GM03348 (cell line): Measurements from ENCODE around the gene PDE8B.
"Not testable (repeated sequence)": the region's sequence is repeated elsewhere in the genome, so short reads cannot be mapped to it uniquely, and the experiment has no call there.

Experiments
- DNase-seq: peaks from one replicate; pipeline ENCODE4 v3.0.0; 2012; ENCODE audit warnings: low spot score

The PDE8B gene

DNA sequence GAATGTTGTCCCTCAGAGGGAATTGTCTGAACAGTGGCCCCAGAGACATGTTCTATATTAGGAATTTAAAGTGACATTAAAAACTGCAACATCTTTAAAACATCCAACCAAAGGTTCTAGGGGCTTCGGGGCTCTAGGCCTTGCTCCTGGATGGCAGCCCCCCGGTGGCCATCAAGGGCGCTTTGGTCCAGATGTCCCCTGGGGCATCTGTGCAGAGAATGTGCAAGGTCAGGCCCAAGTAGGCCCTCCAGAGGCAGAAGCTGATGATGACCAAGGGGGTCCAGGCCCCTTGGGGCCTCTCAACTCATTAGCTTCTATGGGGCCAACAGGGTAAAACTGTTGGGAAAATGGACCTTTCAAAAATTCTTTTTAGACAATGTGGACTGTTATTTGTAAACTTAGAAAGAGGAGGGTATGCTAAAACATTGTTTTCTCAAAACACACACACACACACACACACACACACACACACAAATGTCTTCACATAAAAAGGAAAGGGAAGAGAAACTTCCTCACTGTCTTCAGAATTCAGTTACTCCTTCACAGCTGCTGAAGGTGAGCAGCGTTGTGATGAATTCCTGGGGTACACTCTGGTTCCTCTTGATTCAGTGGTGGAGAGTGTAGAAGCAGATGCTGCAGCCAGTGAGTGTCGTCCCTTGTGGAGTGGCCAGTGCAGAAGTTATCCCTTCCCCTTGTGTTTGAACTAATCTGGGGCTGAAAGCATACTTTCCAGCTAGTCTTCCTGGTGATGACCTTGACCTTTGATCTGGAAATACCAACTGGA, 156.4 kb downstream of the PDE8B start:
- no peak for DNase-seq

DNA sequence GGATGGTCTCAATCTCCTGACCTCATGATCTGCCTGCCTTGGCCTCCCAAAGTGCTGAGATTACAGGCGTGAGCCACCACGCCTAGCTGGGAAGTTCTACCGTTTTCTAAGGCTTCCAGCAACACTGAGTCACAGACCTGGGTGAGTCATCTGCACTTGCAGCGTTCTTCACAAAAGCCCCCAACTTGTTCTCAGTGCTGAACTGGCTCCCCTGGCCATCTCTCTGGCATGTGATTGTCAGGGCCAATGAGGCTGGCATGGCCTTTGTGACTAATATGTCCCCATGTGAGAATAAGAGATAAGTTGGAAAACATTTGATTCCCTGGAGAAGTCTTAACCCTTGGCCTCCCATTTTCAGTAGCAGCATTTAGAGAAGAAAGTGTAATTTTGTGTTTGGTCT, 157.3 kb downstream of the PDE8B start:
- DNase-seq: no peak

DNA sequence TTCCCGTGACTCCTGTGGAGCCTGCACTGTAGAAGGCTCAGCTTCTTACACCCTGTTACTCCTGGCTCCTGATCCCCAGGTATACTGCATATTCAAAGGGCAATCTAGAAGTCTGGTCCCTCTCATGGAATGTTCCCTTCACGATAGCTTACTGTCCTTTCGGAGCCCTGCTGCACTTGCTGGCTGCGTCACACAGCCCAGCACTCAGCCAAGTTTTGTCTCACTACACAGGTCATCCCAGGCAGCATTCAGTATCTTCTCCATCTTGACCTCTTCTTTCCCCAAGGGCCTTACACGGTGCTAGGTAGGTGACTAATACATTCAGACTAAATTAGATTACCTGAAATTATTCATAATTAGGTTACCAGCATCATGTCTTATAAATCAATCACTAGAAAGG, 157.9 kb downstream of the PDE8B start:
- DNase-seq: no peak

DNA sequence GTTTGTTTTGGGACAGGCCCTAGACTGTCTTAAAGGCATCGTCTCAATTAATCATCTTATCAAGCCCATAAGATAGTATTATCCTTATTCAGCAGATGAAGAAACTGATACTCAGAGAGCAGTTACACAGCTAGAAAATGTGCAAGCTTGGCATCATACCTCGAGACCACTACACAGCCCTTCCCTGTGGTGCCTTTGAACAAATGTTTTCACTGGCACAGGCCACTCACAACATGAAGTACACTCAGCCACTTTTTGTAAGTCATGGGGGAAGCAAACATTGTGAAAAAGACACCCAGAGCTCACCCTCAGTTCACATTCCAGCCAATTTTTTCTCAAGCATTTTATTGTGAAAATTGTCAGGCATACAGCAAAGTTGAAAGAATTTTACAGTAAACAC, 159.1 kb downstream of the PDE8B start:
- DNase-seq: no peak

DNA sequence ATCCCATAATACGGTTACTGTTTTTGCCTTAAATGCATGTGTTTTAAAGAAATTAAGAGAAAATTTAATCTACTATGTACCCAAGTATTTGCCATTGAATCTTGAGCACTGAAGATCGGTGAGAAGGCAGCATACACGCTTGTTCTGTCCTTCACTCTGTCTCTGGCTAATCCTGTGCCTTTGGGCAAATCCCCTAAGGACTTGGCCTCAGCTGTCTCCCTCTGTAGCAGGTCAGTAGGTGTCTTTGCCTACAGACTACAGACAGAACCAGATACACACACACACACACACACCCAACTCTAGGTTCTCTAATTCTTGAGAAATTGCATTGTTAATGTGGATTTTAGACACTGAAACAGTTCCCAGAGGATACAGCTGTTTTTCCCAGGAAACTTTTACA, 164.2 kb downstream of the PDE8B start:
- no peak for DNase-seq

DNA sequence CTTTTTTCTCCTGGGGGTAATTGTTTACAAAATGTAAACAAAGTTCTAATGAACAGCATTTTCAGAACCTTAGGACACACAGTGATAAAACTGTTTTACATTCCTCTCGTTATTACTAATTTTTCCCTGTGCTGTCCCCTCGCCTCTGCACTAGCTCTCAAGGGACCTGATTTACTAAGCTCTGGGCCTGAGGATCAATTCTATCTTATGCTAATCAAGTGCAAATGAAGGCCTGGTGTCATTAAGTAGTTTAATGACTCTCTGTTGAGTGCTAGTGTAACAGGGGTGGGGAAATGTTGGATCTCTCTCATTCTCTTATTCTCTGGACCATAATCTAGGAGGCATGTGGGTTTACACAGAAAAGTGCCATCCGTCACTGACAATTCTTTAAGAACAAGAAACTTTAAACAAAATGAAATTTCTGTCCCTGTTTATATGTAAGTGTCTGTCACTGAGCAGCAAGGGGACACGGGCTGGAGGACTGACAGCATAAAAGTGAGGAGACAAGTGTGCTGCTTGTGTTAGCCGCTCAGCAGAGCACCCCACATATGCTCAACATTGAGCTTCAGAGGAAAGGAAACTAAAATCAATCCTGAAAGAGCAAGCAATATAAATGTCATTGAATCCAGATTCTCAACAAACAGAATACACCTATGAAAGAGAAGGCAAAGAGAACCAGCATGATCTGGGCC, 166.3 kb downstream of the PDE8B start:
- DNase-seq: no peak

DNA sequence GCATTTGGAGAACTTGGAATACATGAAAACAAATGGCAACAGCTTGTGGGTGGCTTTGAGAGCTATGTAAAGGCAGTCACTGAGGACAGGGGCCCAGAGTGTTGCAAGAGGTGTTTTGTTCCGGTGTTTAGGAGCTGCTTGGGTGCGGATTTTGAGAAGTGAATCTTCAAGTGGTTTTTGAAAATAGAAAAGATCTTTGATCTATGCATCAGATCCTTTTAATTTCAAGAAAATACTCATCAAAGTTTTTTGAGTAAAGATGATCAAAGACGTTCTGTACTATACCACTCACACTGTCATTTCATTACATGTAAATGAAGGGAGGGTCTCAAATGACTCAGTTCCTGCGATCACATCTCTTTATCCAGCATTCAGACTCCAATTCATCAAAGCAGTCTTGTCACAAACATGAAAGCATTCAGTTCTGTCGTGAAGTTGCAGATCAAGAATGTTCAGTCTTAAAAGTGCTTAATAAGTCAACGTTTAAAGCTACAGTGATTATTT, 169.1 kb downstream of the PDE8B start:
- DNase-seq: no peak

DNA sequence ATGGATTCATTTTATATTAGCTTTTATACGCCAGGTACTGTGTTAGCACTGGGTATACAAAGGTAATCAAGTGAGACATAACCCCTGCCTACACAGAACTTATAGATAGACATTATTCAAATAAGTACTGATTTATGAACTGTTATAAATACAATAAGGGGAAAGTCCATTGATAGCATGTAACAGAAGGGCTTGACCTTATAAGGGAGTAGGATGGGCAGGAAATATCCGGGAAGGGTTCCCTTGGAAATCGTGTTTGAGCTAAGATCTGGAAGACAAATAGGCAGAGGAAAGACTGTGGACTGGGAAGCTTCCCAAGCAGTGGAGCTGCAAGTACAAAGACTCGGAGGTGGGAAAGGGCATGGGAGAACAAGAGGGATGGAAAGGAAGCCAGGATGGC, 170.2 kb downstream of the PDE8B start:
- no peak for DNase-seq

DNA sequence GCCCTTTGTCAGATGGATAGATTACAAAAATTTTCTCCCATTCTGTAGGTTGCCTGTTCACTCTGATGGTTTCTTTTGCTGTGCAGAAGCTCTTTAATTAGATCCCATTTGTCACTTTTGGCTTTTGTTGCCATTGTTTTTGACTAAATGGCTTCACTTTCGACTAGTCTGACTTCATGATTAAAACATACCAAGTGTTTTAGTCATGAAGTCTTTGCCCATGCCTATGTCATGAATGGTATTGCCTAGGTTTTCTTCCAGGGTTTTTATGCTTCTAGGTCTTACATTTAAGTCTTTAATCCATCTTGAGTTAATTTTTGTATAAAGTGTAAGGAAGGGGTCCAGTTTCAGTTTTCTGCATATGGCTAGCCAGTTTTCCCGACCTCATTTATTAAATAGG, 172.9 kb downstream of the PDE8B start:
- DNase-seq: not testable (repeated sequence)

DNA sequence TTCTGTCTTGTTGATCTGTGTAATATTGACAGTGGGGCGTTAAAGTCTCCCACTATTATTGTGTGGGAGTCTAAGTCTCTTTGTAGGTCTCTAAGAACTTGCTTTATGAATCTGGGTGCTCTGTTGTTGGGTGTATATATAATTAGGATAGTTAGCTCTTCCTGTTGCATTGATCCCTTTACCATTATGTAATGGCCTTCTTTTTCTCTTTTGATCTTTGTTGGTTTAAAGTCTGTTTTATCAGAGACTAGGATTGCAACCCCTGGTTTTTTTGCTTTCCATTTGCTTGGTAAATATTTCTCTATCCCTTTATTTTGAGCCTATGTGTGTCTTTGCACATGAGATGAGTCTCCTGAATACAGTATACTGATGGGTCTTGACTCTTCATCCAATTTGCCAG, 175.9 kb downstream of the PDE8B start:
- DNase-seq: not testable (repeated sequence)

DNA sequence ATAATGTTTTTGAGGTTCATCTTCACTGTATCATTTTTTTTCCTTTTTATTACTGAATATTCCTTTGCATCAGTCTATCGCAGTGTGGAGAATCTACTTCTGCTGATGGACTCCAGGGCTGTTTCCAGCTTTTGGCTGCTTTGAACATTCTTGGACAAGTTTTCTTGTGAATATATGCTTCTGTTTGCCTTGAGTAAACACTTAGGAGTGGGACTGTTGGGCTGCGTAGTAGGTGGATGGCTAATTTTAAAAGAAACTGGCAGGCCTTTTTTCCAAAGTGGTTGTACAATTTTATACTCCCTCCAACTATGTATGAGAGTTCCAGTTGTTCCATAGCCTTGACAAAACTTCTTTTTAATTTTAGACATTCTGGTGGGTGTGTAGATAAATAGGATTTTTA, 179.3 kb downstream of the PDE8B start:
- DNase-seq: no peak

DNA sequence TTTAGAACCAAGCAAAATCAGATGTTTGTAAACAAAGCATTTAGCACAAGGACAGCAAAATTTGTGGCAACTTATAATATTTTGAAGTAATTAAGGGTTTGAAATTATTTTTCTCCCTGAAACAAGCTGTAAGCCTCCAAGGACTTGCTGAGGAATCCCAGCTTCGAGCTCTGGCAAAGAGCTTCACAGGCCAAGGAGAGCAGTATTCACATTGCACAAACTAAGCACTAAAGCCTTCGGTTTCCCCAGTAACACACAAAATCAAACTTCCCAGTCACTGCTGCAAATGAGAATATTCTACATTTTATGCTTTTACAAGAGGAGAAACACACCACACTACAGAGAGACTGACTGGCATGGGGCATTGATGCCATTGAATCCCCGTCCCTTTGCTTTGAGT, 179.7 kb downstream of the PDE8B start:
- no peak for DNase-seq

DNA sequence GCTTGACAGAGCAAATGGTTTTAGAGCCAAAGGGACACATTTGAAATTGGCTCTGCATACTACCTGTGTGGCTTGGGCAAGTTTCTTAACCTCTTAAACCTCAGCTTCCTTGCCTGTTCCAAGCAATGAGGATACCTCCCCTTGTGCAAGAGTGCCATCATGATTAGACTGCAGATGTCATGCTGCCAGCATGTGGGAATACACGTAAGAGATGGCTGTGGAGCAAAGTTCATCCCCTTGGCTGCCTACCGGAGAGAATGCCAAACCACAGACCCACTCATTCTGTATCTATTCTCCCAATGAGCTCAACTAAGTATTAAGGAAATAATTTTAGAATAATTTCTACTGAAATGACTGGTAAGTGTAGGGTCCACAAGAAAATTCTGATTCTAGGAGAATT, 180.3 kb downstream of the PDE8B start:
- DNase-seq: peak; percentile 69

DNA sequence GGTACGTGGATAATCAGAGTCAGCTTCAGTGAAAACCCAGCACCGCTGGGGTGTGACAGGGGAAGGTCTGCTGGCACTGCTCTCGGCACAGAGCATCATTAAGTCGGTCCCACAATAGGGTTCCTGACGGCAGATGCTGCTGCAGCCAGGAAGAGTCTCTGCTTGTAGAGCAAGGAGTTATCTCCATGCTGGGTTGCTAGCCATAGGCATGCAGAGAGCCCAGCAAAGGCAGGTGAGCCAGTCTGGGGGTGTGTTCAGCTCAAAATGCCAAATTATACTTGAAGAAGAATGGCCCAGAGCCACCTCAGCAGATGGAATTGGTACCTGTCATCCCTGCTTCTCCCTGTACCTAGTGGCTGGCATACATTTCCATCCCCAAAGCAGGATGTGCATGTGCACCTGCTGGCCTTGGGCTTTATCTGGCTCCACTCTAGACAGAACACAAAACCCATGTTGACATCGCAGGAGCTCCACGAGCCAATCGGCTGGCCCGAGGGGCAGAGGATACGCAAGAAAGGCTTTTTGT, 180.8 kb downstream of the PDE8B start:
- no peak for DNase-seq

DNA sequence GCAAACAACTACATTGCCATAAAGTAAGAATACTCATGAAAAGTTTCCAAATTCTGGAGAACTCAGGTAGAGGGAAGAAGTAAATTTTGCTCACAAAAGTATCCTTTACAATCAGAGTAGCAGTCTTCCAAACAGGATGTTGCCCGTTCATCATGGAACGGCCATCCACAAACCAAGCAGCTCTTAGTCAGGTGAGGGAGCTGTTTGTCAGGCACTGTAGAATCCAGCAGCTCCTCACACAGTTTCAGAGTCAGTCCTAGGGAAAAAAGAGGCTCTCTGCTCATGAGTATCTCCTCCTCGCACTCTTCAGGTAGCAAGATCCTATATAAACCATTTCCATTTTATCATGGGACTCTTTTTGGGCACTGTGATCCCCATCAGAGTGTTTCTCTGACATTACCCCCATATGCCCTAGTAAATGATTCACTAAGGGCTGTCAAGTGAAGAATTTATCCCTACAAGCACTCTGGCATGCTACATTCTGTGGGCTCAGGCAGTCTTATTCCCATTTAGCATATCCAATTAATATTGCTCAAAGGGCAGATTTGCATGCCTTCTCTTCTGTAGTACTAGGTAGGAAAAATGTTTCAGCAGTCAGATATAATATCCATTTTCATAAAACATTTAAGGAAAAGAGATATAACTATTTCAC, 183.7 kb downstream of the PDE8B start:
- DNase-seq: no peak

DNA sequence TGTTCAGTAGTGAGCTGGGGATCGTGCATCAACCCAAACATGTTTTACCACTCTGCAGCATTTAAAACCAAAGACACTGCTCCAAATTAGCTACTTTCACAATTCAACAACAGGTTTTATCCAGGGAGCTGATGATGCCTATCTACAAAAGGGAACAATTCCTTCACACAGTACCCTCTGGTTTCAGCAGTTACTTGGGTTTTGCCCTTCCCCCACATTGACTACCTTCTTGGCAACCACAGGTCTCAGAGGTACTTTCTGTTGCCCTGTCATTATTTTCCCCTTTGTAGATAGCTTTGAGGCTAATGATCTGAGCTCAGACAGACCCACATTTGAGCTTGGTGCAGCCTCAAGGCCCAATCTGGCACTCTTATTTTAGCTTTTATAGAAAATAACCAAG, 185.5 kb downstream of the PDE8B start:
- DNase-seq: no peak

DNA sequence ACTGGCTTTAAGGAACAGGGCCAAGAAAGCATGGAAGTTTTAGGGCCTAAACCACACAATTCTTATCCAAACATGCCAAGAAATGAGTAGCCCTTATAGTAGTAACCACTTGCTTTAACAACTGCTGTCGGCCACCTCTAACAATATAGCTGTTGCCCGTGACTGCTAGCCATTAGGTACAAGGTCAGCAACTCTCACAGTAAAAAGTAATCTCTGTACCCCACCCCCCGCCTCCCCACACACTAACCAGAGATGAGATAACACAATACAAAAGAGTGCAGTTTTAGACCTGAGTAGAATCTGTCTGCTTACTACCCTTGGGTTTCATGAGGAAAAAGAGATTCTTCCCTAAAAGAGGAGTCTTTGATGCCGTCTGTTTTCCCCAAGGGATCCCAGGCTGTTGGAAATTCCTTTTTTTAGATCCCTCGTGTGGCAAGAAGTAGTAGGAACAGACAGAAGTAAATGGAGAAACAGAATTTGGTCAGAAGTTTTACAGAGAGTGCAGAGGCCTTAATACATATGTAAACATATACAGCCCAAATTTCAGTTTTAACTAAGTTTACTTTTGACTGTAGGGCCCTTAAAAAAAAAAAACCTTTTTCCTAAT, 187.3 kb downstream of the PDE8B start:
- no peak for DNase-seq

DNA sequence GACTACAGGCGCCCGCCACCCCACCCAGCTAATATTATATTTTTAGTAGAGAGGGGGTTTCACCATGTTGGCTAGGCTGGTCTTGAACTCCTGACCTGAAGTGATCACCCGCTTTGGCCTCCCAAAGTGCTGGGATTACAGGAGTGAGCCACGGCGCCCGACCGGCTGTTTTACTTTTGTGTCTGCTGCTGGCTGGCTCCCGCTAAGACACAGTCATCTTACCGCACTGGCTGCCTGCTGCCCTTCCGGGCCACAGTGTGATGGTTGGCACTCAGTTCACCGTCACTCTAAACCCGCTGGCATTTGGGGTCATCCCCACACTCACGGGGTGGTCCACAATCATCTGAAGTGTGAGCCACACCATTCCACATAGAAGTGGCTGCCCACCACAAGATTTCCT, 188.0 kb downstream of the PDE8B start:
- DNase-seq: no peak

DNA sequence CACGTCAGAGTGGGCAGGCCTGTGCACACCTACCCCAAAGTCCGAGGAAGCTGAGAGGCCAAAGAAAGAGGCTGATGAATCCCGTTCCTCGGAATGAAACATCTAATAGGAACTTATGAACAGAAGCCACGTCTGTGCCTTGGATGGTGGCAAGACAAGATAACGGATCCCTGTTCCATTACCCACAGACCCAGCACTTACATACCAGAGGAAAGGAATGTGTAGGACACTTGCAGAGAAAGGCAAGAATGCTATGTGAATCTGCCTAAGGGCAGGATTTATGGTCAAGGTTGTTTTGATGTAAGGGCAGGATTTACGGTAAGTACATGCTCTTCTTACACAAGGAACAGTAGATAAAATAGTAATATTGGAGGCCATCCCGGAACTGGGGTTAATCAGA, 188.4 kb downstream of the PDE8B start:
- no peak for DNase-seq

DNA sequence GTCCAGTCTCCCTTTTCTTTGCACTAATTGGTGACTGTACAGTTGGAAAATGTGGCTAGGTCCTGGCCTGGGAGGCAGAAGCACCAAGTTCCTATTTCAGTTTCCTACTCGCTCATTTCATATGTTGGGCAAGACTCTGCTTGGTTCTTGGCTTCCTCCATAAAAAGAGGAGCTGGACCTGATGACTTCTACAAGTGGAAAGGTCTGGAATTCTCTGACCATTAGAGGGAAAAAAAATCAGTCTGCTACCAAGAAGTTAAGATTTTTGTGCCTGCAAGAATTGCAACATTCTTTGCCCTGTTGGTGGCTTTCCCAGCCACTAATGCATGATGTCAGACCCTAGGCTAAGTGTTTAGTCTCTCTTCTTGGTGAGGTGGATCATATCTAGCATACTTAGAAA, 190.2 kb downstream of the PDE8B start:
- peak; percentile 41 for DNase-seq

DNA sequence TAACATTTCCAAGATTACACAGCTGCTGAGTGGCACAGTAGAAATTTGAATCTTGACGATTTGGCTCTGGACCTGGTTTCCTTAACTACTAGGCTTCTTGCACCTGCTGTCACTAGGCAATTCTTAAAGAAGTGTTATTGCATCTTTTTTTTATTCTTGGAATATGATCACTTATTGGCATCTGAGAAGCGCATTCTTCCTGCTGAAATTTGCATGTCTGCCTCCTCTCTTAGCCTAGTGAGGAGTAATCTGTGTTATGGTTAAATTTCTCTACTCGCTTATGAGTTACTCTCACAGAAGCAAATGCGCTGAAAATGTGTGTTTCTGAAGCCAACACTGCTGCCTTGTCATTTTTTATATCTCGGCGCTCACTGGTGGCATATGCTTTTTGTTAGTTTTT, 192.3 kb downstream of the PDE8B start:
- no peak for DNase-seq

DNA sequence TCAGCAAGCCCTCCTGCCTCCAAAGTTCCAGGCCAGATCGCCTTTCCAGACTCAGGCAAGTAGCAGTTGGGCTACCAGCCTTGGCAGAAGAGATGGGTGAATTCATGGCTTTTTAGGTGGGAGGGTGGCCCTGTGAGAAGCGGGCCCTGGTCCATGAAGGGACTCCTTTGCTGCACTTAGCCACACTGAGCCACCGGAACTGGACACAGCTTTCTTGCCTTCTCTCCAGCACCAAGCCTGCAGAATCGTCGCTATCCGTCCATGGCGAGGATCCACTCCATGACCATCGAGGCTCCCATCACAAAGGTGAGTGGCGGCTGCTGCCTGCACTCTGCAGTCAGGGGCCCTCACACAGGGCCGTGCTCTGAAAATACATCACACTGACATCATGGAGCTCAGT, 196.7 kb downstream of the PDE8B start:
- DNase-seq: no peak
